GM23338 (cell line): ENCODE measurements around the gene TICRR. TPM values are rescaled to one million over a fixed set of nuclear protein-coding genes. Genes with fewer than 3 reads are reported as not detected.

Experiments
- ATAC-seq: fragments of 200-7000 bp; cut with Tn5 transposase; 3 replicates; pipeline ENCODE4 v1.9.1; 2020
- DNase-seq: peaks from one replicate; pipeline ENCODE4 v3.0.0-alpha.2; 2015; ENCODE audit warnings: low spot score
- H2AFZ ChIP-seq: fragments of 200-600 bp; sonication (generic); 2 replicates; pipeline ENCODE4 v1.8.0; 2016; ENCODE audit warnings: antibody characterized with exemption, mild to moderate bottlenecking, moderate library complexity
- H3F3A ChIP-seq: fragments of 200-600 bp; sonication (generic); replicated peaks from 2 replicates; pipeline ENCODE4 v1.8.0; 2017; ENCODE audit warnings: antibody characterized with exemption, mixed run types, low read depth
- H3K27ac ChIP-seq: fragments of 200-600 bp; sonication (generic); 2 replicates; pipeline ENCODE4 v1.6.1; 2016; ENCODE audit warnings: low read depth
- H3K27me3 ChIP-seq: fragments of 200-600 bp; sonication (generic); 2 replicates; pipeline ENCODE4 v1.8.0; 2016; ENCODE audit warnings: mild to moderate bottlenecking, mixed run types, moderate library complexity; ENCODE audit not compliant: insufficient read depth
- H3K36me3 ChIP-seq: fragments of 200-600 bp; sonication (generic); 2 replicates; pipeline ENCODE4 v1.8.0; 2016; ENCODE audit warnings: mild to moderate bottlenecking; ENCODE audit not compliant: insufficient read depth
- H3K4me1 ChIP-seq: fragments of 200-600 bp; sonication (generic); 2 replicates; pipeline ENCODE4 v1.8.0; 2016; ENCODE audit warnings: mild to moderate bottlenecking, moderate library complexity; ENCODE audit not compliant: insufficient read depth
- H3K4me2 ChIP-seq: fragments of 200-600 bp; sonication (generic); 2 replicates; pipeline ENCODE4 v1.7.1; 2017; ENCODE audit warnings: mixed run types
- H3K4me3 ChIP-seq: fragments of 200-600 bp; sonication (generic); 2 replicates; pipeline ENCODE4 v1.6.1; 2016; ENCODE audit warnings: mixed run types
- H3K79me2 ChIP-seq: fragments of 200-600 bp; sonication (generic); replicated peaks from 2 replicates; pipeline ENCODE4 v1.8.0; 2017; ENCODE audit warnings: mild to moderate bottlenecking; ENCODE audit not compliant: insufficient read depth
- H3K9me2 ChIP-seq: fragments of 200-600 bp; sonication (generic); 2 replicates; pipeline ENCODE4 v1.8.0; 2017; ENCODE audit not compliant: insufficient read depth
- H4K20me1 ChIP-seq: fragments of 200-600 bp; sonication (generic); replicated peaks from 2 replicates; pipeline ENCODE4 v1.8.0; 2017; ENCODE audit warnings: mild to moderate bottlenecking; ENCODE audit not compliant: insufficient read depth
- H3K27ac Mint-ChIP-seq: 2 replicates; pipeline ENCODE4 v1.8.0; 2020; ENCODE audit warnings: inconsistent platforms, mild to moderate bottlenecking, moderate library complexity, mixed read lengths
- H3K27me3 Mint-ChIP-seq: 3 replicates; pipeline ENCODE4 v1.8.0; 2022; ENCODE audit warnings: low read depth, mild to moderate bottlenecking, moderate library complexity, mixed read lengths, inconsistent platforms; ENCODE audit not compliant: insufficient read depth, poor library complexity
- H3K36me3 Mint-ChIP-seq: 3 replicates; pipeline ENCODE4 v1.8.0; 2021; ENCODE audit warnings: low read depth, mild to moderate bottlenecking, inconsistent platforms, moderate library complexity, mixed read lengths
- H3K4me1 Mint-ChIP-seq: 3 replicates; pipeline ENCODE4 v1.8.0; 2020; ENCODE audit warnings: mild to moderate bottlenecking, inconsistent platforms, mixed read lengths
- H3K4me3 Mint-ChIP-seq: 3 replicates; pipeline ENCODE4 v1.8.0; 2021; ENCODE audit warnings: moderate library complexity, mild to moderate bottlenecking, inconsistent platforms, mixed read lengths
- H3K9me3 Mint-ChIP-seq: 3 replicates; pipeline ENCODE4 v1.8.0; 2020; ENCODE audit warnings: moderate library complexity, mild to moderate bottlenecking, inconsistent platforms, mixed read lengths
- CTCF ChIP-seq, 2 experiments: fragments of 200-600 bp in 1 of 2; sonication (generic) in 1 of 2; conservative IDR thresholded peaks; 2 replicates each; pipeline versions ENCODE4 v1.5.1 to v1.6.1; 2016 to 2017; ENCODE audit warnings: antibody characterized with exemption in 2 of 2, low read depth in 2 of 2, mild to moderate bottlenecking in 2 of 2, moderate library complexity in 1 of 2
- EZH2phosphoT487 ChIP-seq: fragments of 200-600 bp; sonication (generic); IDR thresholded peaks from one replicate; pipeline ENCODE4 v1.8.1; 2018; ENCODE audit warnings: antibody characterized with exemption; ENCODE audit not compliant: unreplicated experiment
- JUNB ChIP-seq: IDR thresholded peaks from one replicate; pipeline ENCODE4 v1.6.1; 2016; ENCODE audit warnings: antibody characterized with exemption; ENCODE audit not compliant: unreplicated experiment
- NANOG ChIP-seq: IDR thresholded peaks from 2 replicates; pipeline ENCODE4 v1.6.1; 2016; ENCODE audit warnings: antibody characterized with exemption, borderline replicate concordance
- POLR2AphosphoS5 ChIP-seq: IDR thresholded peaks from 2 replicates; pipeline ENCODE4 v1.6.1; 2016; ENCODE audit warnings: antibody characterized with exemption, low read depth
- REST ChIP-seq: IDR thresholded peaks from one replicate; pipeline ENCODE4 v1.6.1; 2018; ENCODE audit warnings: antibody characterized with exemption; ENCODE audit not compliant: unreplicated experiment
- ZNF331 ChIP-seq: fragments of 250-450 bp; sonication (Bioruptor Pico); IDR thresholded peaks from 2 replicates; pipeline ENCODE4 v1.5.0; 2020; ENCODE audit warnings: low read depth, mild to moderate bottlenecking, moderate library complexity
- ZNF462 ChIP-seq: fragments of 250-450 bp; sonication (Bioruptor Pico); IDR thresholded peaks from 2 replicates; pipeline ENCODE4 v1.5.0; 2020; ENCODE audit warnings: mild to moderate bottlenecking, moderate library complexity
- polyA plus RNA-seq: library from polyadenylated mRNA; unstranded; fragments of >200 nt; fragmentation: Nextera tagmentation; extraction: Ambion mirVana; gene quantifications from 2 replicates; pipeline ENCODE4 v1.2.1, GENCODE V29; 2016
- total RNA-seq: library from RNA; depleted of rRNA; stranded (reverse); fragments of >200 nt; shearing (Covaris generic); gene quantifications from 2 replicates; pipeline ENCODE4 v1.2.3, GENCODE V29; 2014

Gene TICRR
- total and polyA plus RNA-seq, 2 experiments from 2014 or later: 11.2 to 42.3 TPM

GRCh38 chr15:89672221-89673164, 97.2 kb downstream of the TICRR start:
- Histone ChIP-seq H2AFZ (peak overlapping the region; percentile 72; the same call in 1 of the 2 replicates), H3F3A (no peaks in the 10 kb centered on the region), H3K9me2 (no peaks in the 10 kb centered on the region), H3K4me3 (no peak overlapping the region), H3K36me3 (no peaks in the 10 kb centered on the region), H3K4me2 (0 out of 2 replicates have a peak overlapping the region, but pooled peaks have one; percentile 26), H3K4me1 (no peaks in the 10 kb centered on the region), H4K20me1 (no peaks in the 10 kb centered on the region), H3K79me2 (no peaks in the 10 kb centered on the region), H3K27me3 (no peaks in the 10 kb centered on the region), H3K27ac (no peak overlapping the region)
- H3K4me3 Mint-ChIP-seq: no peak overlapping the region
- no peak overlapping the region for H3K27ac Mint-ChIP-seq
- peaks cover 10% of the 10 kb centered on the region for H3K27me3 Mint-ChIP-seq
- no peak for TF ChIP-seq REST
- no peak for TF ChIP-seq CTCF (conservative IDR thresholded peaks at IDR 0.05; ENCODE audit: low read depth in 2 of 2)
- no peak for TF ChIP-seq POLR2AphosphoS5
- no peak for TF ChIP-seq EZH2phosphoT487
- no peak for TF ChIP-seq ZNF462 (CRISPR knock-in tag)
- no peak for TF ChIP-seq JUNB
- TF ChIP-seq NANOG: no peak
- no peak for TF ChIP-seq ZNF331
- no peaks in the 10 kb centered on the region for H3K36me3 Mint-ChIP-seq
- H3K4me1 Mint-ChIP-seq: peaks cover 10% of the 10 kb centered on the region; the same call in 2 of the 3 replicates
- peak; percentile 62 for ATAC-seq
- H3K9me3 Mint-ChIP-seq: no peaks in the 10 kb centered on the region
- peak; percentile 13 for DNase-seq
